HuH-7 (cell line): Measurements from ENCODE around the gene HIPK2.

Source experiments
- DNase-seq: peaks from one replicate; pipeline ENCODE4 v3.0.0; 2011; ENCODE audit warnings: low spot score

The HIPK2 gene

DNA sequence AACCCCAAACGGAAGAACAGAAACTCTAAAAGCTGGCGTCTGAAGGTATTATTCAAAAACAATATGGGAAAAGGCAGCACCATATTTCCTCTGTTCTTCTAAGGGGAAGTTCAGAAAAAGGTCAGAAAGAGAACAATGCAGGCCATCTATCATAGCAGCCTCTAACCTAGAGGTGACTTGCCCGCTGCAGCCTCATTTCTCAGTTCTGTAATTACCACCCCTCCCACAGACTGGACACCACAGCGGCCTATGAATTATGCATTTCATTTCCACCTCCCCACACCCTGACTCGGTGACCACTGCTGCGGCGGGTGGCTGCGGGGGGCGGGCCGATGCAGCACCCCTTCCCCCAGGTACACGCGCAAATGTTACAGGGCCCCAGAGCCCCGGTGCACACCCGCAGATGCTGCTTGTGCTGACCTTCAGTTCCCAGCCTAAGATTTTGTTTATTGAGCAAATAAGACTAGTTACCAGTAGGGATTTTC, 128.8 kb downstream of the HIPK2 start:
- no peak for DNase-seq

DNA sequence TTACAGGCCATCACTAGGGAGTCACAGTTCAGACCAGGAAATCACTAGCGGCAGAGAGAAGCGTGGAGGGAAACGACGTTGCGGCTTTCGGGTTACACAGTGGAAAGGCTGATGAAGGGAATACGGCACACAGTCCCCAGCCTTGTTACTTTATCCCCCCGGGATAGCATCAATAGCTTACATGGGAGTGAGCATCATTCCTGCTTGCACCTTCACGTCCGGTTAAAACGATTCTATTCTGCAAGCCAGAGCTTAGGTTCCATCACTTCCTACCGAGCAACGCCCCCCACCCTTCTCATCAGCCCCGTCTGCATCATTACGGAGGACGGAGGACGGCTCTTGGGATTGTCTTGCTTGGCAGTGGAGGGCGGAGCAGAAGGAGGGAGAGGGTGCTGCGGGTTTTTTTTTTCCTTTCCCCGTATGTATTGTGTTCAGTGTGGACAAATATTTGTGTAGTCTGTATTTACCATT, 129.4 kb downstream of the HIPK2 start:
- DNase-seq: no peak

DNA sequence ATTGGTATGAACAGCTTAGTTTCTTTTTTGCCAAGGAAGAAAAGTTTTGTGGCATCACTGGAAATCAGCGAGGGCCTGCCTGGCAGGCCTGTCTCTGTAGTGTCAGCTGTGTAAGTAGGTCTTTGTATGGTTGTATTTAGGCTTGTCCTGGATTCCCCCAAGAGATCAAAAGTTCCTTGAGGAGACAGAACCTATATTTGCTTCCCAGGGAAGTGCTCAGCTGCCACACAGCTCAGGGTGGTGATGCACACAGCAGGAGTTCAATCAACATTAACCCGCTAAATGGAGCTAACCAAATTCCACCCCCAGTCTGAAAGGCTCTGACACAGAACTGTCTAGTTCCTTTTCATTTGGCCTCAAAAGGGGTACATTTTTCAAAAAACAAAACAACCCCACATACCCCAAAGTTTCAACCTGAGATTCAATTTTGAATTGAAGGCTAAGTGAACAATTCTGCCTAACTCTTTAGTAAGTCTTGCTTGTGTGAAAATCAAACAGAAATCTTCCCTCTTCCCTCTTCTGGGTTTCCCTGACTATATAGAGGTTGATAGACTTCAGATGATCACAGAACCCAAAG, 129.9 kb downstream of the HIPK2 start:
- DNase-seq: no peak

DNA sequence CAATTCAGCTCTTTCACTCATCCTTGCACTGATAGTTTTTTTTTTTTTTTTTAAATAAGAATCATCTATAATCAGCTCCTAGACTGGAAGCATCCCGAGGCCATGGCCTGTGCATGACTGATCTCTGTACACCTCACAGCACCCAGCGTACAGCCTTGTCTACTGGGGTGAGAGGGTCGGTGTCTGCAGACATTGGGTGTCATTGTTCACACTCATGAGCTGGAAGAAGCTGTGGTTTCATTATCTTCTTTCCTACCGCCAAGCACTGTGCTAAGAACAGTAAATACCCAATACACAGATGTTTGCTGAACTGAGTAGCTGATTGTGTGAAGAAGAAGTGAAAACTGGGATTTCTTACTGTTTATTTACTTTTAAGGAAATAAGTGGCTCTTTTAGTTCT, 130.7 kb downstream of the HIPK2 start:
- DNase-seq: no peak

DNA sequence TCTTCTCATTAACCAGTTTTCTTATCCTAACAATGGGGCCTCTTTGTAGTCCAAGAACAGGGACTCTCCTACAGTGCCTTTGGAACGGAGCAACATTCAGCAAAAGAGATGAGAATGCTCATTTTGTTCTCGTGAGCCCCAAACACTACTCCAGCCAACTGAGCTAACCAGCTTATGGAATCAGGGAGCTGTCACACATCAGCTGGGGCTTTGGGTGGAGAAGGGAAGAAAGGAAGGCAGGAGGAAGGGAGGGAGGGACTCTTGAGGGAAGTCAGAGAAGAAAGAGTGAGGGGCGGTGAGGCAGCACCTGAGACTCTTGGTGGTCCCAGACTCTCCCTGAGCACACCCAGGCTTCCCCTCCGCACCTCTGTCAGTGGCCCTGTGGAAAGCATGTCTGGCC, 131.2 kb downstream of the HIPK2 start:
- no peak for DNase-seq

DNA sequence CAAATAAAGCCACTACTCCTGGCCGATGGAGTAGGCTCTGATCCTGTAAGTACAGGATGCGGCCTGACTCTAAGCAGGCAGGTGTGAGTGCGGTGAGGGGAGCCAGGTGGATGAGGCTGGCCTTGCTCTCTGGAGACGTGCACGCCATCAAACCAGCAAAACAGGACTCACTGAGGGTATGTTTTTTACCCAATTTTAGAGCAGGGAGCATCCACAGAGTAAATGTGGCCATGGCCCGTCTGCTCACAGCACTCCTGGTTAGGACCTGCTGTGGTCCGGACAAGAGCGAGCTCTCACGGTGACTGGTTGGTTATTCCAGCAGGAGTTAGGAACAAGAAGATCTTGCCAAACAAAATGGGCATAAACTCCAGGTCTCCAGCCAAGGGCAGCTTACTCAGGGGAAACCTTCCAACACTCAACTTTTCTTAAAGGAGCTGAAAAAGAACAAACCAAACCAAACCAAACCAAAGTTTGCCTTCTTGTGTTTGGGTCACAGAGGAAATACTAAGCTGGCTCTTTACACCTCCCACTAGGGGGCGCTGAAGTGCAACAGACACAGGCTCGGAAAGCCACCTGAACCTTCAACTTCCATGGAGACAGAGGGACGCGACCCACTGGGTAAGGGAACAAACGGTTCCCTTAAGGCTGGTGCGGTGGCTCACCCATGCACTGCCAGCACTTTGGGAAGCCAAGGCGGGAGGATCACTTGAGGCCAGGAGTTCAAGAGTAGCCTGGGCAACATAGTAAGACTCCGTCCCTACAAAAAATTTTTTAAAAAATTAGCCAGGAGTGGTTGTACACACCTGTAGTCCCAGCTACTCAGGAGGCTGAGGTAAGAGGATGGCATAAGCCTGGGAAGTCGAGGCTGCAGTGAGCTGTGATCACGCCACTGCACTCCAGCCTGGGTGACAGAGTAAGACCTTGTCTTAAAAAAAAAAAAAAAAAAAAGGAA, 131.9 kb downstream of the HIPK2 start:
- peak; percentile 78 for DNase-seq

DNA sequence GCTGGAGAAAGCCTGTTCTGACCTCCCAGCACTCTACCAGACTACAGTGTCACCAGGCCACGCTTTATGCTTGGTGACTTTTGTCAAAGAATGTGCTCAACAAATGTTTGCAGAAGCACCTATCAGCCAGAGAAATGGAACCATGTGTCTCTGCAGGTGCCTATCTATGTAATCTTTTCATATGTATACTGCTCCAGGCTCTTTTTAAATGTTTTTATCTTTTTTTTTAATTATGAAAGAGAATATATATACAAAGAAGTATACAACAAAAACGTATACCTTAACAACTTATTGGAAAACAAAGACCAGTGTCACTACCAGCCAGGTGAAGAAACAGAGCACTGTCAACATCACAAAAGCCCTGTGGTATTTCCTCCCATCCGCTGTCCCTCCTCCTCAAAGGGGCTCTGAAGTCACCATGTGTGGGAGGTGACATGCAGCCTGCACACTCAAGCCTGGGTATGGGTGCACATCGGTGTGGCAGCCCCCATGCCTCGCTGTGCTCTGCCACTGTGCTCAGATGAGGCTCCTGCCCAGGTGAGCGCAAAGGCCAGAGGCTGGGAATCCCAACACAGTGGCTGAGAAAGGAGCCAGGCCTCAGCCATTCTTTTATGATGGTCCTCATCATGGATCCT, 133.7 kb downstream of the HIPK2 start:
- DNase-seq: no peak

DNA sequence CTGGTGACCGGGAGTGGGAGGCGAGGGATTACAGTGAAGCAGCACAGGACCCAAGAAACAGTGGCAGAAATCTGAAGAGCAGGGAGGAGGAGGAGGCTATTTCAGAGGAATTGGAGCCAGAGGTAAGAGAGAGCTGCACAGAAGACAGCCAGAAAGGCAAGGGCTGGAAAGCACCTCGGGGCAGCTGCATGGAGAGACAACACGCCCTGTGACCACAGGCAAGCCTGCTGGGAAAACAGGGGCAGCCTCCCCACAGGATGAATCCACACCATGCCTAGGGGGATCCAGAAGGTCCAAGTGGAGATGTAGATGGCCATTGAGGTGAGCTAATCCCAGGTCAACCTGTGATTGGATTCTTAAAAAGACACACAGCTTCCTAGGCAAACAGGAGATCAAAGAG, 135.5 kb downstream of the HIPK2 start:
- no peak for DNase-seq

DNA sequence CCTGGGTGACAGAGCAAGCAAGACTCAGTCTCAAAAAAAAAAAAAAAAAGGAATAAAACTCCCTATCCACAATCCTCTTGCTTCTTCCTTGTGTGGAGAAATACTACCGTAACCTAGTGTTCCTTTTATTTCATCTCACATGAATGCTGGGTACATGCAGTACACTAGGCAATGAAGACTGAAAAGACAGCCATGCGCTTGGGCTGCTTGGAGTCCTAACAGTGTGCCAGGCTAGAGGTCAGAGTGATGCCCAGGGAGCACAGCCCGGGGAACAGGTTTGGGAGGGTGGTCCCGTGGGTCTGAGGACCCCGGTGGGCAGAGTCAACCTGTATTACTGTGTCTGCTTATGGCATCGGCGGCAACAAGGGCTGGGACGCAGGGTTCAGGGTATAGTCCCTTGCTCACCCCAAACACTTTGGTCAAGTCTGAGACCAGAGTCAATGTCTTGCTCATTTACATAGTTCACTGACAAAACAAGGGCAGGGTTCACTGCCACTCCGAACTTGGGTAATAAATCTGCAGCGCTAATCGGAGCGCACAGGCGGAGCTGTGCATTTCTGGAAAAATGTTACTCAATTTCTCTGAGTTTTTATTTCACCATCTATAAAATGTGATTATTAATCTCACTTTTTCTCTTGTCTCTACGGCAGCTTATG, 136.3 kb downstream of the HIPK2 start:
- peak; percentile 50 for DNase-seq

DNA sequence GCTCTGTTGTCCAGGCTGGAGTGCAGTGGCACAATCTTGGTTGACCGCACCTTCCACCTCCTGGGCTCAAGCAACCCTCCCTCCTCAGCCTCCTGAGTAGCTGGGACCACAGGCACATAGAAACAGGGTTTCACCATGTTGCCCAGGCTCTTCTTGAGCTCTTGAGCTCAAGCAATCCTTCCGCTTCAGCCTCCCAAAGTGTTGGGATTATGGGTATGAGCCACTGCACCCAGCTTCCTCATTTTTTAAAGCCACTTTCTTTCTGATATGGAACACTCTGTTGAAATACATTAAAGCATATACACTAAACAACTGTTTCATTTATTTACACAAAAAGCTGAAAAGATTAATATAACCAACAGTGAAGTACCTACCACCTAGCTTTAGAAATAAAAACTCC, 137.1 kb downstream of the HIPK2 start:
- no peak for DNase-seq

DNA sequence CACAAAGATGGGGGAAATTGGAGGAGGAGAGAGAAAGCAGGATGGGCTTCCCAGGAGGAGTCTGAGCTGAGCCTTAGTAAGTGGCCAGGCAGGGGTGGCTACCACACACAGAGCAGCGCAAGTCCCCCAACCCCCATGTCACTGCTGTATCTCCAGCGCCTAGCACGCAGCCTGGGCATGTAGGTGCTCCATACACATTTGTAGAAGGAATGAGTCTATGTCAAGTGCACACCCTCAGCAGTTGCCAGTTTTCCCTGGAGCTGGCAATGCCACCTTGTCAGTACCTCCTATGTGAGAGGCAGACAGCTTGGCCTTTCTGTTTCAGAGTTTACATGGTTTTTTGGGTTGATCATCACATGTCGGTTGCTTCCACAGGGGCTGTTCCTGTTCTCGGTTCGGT, 138.2 kb downstream of the HIPK2 start:
- DNase-seq: no peak

DNA sequence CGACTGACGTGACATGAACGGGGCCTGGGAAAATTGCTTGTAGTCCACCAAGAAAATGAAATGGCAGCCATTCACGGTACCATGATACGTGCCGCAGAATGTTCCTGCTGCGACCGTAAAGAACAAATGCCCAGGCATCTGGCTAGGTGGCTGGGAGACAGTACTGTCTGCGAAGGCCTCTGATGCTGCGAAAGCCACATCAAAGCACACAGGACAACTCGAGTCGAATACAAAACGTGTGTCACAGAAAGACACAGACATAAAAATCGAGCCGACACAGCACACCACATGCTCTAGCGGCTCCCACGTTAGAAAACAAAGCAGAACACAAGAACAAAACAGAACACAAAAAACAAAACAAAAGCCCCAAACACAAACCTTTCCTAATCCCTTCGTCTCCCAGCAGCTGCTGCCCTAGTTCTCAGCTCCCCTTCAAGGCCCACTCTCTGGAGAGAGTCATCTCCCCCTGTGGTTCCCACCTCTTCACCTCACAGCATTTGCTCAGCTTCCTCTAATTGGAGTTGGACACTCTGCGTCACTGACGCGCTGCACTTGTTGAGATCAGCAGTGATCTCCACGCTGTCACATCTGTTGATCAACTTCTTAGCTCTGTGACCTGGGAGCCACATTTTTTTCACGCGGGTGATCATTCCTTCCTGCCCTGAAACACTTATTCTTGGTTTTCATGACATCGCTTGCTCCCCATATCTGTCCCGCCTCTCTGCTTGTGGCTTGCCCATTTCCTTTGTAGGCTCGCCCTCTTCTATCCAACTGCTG, 142.1 kb downstream of the HIPK2 start:
- no peak for DNase-seq

DNA sequence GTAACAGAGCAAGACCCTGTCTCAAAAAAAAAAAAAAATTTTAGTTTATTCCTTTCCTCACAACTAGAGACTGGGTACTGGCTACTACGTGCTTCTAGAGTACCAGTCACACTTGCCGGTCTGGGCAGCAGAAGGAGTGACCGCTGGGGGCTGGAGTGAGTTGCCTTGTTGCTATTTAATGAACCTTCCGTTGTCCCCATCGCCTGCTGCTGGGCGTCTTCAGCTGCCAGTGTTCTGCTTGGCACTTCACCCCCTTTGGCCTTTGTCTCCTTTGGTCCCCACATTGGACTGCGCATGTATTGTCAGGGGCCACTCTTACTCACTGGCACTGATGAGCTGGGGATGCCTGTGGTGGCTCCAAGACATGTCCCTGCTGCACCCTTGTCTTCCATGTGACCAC, 143.7 kb downstream of the HIPK2 start:
- no peak for DNase-seq

DNA sequence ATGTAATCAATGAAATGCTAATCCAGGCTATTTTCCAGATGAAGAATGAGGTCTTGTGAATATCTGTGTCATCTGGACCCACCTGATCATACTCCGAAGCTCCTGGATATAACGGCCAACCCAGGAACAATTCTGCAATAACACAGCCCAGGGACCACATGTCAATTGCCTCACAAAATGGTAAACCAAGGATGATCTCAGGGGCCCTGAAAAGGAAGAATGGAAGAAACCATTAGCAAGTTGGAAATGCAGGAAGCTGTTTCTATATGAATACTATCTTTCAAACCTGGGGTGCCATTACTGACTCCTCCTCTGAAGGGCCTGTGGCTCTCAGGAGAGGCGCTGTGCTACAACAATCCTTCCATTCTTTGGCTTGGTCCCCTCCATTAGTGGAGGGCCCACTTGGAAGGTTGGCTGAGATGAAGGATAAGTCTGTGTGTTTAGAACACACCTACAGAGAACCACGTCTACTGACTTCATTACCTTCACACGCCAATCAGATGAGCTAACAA, 146.2 kb downstream of the HIPK2 start:
- DNase-seq: no peak

DNA sequence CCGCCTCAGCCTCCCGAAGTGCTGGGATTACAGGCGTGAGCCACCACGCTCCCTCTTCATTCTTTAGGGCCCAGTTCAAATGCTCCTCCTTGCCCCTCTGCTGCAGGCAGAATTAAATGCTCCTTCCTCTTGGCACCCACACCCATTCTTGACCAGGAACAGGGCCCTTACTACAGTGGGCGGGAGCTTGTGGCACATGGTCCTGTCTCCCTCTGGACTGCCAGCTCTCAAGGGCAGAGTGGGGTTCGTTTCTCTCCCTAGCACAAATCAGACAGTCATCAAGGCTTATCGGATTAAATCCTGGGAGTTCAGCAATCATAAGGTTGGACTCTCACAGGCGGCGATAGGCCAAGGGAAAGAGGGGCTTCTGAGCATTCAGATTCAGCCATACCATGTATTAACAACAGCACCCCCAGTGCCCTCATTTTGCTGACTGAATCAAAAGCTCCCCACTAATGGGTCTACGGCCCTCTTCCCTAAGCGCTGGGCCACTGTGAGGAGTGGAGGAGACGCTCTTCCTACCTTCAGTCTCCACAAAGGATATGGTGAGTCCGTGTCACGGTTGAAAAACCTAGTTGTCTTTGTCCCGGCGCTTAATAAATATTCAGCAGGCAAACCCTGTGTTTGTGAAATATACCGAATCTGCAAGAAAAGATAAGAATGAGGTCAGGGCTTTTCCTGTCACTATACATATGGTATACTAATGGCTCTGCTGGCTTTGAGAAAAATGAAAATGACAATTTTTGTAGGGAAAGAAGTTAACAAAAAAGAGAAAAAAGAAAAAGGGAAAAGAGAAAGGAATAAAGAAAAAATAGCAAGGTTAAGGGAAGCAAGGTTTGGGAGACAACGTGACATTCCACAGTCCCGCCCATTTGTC, 146.9 kb downstream of the HIPK2 start:
- DNase-seq: no peak

DNA sequence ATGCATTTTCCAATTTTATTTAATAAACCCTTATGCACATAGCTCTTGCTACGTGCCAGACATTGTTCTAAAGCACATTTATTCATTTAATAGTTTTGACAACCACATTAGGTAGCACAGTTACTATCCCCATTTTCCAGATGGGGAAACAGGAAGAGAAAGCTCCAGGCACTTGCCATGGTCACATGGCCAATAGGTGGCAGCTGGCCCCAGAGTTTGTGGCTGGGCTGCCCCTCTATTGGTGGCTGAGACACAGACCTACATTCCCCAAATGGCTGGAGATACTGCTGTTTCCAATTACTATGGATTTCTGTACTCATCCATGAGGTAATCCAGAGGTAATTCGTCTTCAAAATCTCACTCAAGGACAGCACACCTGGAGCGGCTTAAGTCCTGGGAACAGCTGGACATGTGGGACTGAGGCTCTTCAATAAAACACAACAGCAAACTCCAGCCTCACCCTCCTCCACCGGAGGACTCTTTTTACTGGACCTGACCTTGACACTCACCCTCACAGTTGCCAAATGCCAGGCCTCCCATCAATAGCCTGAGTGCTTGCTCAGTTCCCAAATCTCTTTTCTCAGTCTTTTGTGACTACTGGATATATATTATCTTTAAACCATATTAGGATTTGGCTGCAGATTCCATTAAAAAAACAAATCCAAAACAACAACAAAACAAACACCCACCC, 148.3 kb downstream of the HIPK2 start:
- no peak for DNase-seq

DNA sequence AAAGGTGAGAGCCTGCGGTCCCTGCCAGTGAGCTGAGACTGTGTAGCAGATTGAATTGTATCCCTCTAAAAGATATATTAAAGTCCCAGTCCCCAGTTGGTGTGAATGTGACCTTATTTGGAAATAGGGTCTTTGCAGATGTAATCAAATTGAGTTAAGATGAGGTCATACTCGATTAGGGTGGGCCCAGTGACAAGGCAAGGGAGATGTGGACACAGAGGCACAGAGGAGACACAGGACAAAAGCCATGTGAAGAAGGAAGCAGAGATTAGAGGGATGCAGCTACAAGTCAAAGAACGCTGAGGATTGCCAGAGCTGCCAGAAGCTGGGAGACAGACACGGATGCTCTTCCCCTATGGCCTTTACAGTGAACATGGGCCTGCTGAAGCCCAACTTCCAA, 150.0 kb downstream of the HIPK2 start:
- DNase-seq: no peak

DNA sequence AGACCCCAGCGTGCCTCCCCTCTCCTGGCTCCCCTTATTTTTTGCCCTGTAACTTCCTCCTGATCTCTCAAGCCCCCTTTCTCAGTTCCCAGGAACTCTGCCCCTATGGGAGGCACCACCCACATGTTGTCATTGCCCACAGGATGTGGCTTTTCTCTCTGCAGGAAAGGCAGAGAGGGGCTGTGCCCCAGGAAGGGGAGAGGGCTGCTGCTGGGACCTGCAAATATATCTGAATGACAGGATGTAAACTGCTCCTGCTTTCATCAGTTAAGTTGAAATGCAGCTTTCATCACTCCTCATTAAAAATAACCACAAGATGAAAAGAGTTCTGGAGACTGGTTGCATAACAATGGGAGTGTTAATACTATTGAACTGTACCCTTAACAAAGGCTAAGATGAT, 151.0 kb downstream of the HIPK2 start:
- no peak for DNase-seq

DNA sequence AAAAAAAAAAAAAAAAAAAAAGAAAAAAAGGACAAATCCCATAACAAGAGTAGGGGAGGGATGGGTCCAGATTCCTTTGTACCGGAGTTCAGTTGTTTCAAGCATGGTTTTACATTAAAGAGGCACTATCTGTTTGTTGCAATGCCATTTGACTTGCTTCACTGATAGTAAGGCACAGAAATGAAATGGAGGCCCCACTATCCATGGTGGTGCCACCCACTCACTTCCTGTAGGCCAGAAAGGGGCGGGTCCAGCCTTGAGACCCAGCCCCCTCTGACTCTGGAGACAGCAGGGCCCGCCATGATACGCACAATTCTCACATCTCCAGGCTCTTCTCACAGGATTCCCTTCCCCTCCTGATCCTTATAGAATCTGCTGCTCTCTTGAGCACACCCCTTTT, 154.3 kb downstream of the HIPK2 start:
- no peak for DNase-seq
